ENCODE data around the gene DNAAF8.
A peak's percentile ranks its signal among the peaks of the same experiment; 100 is the strongest.

Gene DNAAF8

DNA sequence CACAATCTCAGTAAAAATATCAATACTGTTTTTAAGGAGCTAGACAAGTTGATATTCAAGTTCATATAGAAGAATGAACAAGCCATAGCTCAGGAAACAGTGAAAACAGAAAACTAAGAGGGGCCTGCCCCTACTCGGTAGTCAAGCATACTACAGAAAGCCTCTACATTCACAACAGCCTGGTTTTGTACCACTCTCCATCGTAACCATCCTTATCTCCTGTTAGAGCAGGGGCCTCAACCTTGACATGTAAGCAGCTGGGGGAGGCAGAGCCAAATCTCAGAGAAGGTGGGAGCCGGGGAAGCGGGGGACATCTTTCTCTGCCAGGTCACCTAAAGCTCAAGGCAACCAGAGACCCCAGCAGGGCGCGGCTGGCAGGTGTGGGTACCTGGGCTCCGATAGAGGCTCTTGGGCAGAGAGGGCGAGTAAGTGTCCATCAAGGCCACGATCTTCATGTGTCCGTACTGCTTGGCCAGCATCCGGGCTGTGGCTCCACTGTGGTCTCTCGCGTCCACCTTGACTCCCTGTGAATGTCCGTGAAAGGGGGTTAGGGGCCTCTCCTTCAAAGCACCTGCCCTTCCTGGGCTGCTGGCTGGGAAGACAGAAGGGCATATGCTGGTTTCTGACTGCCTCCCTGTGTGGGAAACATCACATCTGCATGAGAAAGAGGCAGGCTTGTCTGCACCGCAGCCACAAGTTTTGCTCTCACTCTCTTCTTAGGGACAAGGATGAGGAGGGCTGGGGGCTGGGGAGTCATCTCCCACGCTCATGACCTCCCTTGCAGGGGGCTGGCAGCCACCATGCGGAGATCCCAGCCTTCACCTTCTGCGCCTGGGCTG, 20.5 kb upstream of the DNAAF8 start:
- no peaks in the 10 kb centered on the region for H3K27me3 ChIP-seq (ENCODE audit: control insufficient read depth, insufficient read depth, low read length)
- no peak overlapping the region for H3K9ac ChIP-seq (ENCODE audit: low read length)
- H3K4me1 ChIP-seq (ENCODE audit: control insufficient read depth, insufficient read depth, low read length), result no peaks in the 10 kb centered on the region
- H3K9me3 ChIP-seq (ENCODE audit: control insufficient read depth, low read length), result no peaks in the 10 kb centered on the region
- no peaks in the 10 kb centered on the region for H3K36me3 ChIP-seq (ENCODE audit: control insufficient read depth, insufficient read depth, low read length)
- H3K4me3 ChIP-seq (ENCODE audit: low read length), result no peak overlapping the region

GRCh38 chr16:4714996-4715395, 19.3 kb upstream of the DNAAF8 start:
- Histone ChIP-seq H3K27me3 (ENCODE audit: control insufficient read depth, insufficient read depth, low read length) (no peaks in the 10 kb centered on the region), H3K36me3 (ENCODE audit: control insufficient read depth, insufficient read depth, low read length) (no peaks in the 10 kb centered on the region), H3K9me3 (ENCODE audit: control insufficient read depth, low read length) (no peaks in the 10 kb centered on the region), H3K4me3 (ENCODE audit: low read length) (no peak overlapping the region), H3K9ac (ENCODE audit: low read length) (no peak overlapping the region), H3K4me1 (ENCODE audit: control insufficient read depth, insufficient read depth, low read length) (no peaks in the 10 kb centered on the region)

DNA sequence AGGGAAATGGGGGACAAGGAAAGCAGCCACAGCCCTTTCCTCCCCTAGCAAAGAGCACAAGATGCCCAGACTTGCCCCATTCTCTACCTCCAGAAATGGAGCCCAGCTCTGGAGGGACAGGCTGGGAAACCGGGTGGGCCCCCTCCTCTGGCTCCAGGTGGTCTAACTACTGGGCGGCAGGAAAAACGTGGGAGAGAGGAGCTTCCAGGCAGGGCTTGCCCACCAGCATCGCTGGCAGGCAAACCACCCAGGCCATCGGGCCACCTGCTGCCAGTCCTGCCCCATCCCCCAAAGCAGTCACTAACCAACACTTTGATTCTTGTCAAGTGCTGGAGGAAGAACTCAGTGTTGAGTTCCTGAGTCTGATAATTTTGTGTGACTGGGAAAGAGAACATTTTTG, 15.9 kb upstream of the DNAAF8 start:
- no peaks in the 10 kb centered on the region for H3K27me3 ChIP-seq (ENCODE audit: control insufficient read depth, insufficient read depth, low read length)
- no peaks in the 10 kb centered on the region for H3K4me1 ChIP-seq (ENCODE audit: control insufficient read depth, insufficient read depth, low read length)
- no peak overlapping the region for H3K9ac ChIP-seq (ENCODE audit: low read length)
- H3K4me3 ChIP-seq (ENCODE audit: low read length), result no peak overlapping the region
- H3K36me3 ChIP-seq (ENCODE audit: control insufficient read depth, insufficient read depth, low read length), result no peaks in the 10 kb centered on the region
- no peaks in the 10 kb centered on the region for H3K9me3 ChIP-seq (ENCODE audit: control insufficient read depth, low read length)

DNA sequence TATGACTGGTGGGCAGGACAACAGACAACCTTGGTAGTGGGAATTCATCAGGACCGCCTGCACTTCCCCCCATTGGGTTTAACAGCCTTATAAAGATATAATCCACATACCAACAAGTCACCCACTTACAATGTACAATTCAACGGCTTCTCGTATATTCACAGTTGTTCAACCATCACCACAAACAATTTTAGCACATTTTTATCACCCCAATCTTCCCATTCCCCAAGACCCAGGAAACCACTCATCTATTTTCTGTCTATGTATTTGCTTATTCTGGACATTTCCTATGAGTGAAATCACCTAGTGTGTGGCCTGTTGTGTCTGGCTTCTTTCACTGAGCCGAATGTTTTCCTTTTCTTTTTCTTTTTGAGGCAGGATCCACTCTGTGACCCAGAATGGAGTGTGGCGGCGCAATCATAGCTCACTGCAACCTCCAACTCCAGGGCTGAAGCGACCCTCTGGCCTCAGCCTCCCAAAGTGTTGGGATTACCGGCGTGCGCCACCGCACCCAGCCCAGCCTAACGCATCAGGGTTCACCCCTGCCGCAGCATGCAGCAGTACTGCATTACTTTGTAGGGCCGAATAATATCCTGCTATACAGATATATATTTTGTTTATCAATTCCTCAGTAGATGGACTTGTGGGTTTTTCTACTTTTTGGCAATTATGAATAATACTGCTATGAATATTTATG, 11.1 kb upstream of the DNAAF8 start:
- Histone ChIP-seq H3K4me1 (ENCODE audit: control insufficient read depth, insufficient read depth, low read length) (no peaks in the 10 kb centered on the region), H3K27me3 (ENCODE audit: control insufficient read depth, insufficient read depth, low read length) (no peaks in the 10 kb centered on the region), H3K4me3 (ENCODE audit: low read length) (no peak overlapping the region), H3K36me3 (ENCODE audit: control insufficient read depth, insufficient read depth, low read length) (no peaks in the 10 kb centered on the region), H3K9ac (ENCODE audit: low read length) (no peak overlapping the region), H3K9me3 (ENCODE audit: control insufficient read depth, low read length) (no peaks in the 10 kb centered on the region)

DNA sequence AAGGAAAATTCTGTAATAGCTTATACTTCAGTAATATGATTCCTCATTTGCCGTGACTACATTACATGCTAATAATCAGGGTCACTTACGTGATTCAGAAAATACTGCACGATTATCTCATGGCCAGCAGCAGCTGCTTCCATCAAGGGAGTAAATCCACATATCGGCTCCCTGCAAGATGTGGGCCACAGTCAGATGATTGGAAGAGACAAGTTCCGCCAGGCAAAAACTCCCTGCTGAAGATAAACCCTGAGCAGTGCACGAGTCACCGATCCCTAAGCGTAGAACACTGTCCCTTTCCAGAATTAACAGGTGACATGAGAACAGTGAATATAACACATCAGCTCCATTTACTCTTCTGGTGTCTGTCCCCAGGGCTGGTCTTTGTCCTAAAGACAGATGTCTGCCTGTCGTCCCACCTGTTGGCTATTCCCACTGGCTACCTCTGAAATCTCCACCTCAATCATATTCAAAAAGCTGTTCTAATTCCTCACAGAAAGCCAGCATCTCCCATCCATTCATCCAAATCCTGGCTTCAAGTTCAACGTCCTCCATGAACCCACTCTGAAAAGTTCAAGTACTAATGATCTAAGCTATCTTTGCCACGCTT, 9.6 kb upstream of the DNAAF8 start:
- H3K4me1 ChIP-seq (ENCODE audit: control insufficient read depth, insufficient read depth, low read length), result no peaks in the 10 kb centered on the region
- no peak overlapping the region for H3K9ac ChIP-seq (ENCODE audit: low read length)
- H3K36me3 ChIP-seq (ENCODE audit: control insufficient read depth, insufficient read depth, low read length), result no peaks in the 10 kb centered on the region
- H3K4me3 ChIP-seq (ENCODE audit: low read length), result no peak overlapping the region
- no peaks in the 10 kb centered on the region for H3K27me3 ChIP-seq (ENCODE audit: control insufficient read depth, insufficient read depth, low read length)
- H3K9me3 ChIP-seq (ENCODE audit: control insufficient read depth, low read length), result no peaks in the 10 kb centered on the region

DNA sequence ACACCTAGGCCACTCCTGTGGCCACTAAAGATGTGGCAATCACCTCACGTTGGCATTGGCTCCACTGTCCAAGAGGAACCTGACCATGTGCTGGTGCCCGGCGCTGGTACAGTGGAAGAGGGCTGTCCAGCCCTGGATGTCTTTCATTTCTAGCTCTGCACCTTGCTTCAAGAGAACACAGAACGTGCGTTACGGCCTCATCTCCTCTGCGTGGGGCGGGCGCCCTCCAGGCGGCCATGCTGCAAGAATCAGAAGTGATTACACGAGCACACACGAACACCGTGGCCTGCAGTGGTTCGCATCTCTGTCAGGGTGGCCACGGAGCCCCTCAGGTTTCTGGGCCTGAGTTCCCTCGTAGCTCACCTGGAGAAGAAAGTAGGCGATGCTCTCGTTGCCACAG, 7.7 kb upstream of the DNAAF8 start:
- Histone ChIP-seq H3K9me3 (ENCODE audit: control insufficient read depth, low read length) (no peaks in the 10 kb centered on the region), H3K9ac (ENCODE audit: low read length) (no peak overlapping the region), H3K36me3 (ENCODE audit: control insufficient read depth, insufficient read depth, low read length) (no peaks in the 10 kb centered on the region), H3K4me1 (ENCODE audit: control insufficient read depth, insufficient read depth, low read length) (no peaks in the 10 kb centered on the region), H3K4me3 (ENCODE audit: low read length) (no peak overlapping the region), H3K27me3 (ENCODE audit: control insufficient read depth, insufficient read depth, low read length) (no peaks in the 10 kb centered on the region)

DNA sequence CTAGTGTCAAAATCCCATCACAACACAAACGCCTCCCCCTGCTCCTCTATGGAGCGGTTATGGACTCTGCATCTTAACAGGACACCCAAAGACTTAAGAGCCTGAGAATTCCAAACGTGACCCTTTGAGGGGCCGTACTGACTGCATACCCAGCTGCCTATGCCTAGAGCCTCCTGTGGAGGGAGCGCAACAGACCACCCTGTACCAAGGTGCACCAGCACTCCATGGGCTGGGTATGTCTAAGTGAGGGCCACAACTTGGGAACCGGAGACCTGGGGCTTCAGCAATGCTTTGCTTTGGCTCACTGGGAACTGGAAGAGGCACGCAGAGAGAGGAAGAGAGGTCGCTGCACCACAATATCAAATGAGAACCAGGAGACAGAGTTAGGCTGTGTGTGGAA, 5.7 kb upstream of the DNAAF8 start:
- Histone ChIP-seq H3K4me1 (ENCODE audit: control insufficient read depth, insufficient read depth, low read length) (no peaks in the 10 kb centered on the region), H3K36me3 (ENCODE audit: control insufficient read depth, insufficient read depth, low read length) (no peaks in the 10 kb centered on the region), H3K27me3 (ENCODE audit: control insufficient read depth, insufficient read depth, low read length) (no peaks in the 10 kb centered on the region), H3K9me3 (ENCODE audit: control insufficient read depth, low read length) (no peaks in the 10 kb centered on the region), H3K9ac (ENCODE audit: low read length) (no peak overlapping the region), H3K4me3 (ENCODE audit: low read length) (no peak overlapping the region)

GRCh38 chr16:4729876-4730275, 4.5 kb upstream of the DNAAF8 start:
- Histone ChIP-seq H3K4me1 (ENCODE audit: control insufficient read depth, insufficient read depth, low read length) (peaks cover under 1% of the 10 kb centered on the region), H3K4me3 (ENCODE audit: low read length) (no peak overlapping the region), H3K36me3 (ENCODE audit: control insufficient read depth, insufficient read depth, low read length) (no peaks in the 10 kb centered on the region), H3K9me3 (ENCODE audit: control insufficient read depth, low read length) (no peaks in the 10 kb centered on the region), H3K9ac (ENCODE audit: low read length) (no peak overlapping the region), H3K27me3 (ENCODE audit: control insufficient read depth, insufficient read depth, low read length) (no peaks in the 10 kb centered on the region)

DNA sequence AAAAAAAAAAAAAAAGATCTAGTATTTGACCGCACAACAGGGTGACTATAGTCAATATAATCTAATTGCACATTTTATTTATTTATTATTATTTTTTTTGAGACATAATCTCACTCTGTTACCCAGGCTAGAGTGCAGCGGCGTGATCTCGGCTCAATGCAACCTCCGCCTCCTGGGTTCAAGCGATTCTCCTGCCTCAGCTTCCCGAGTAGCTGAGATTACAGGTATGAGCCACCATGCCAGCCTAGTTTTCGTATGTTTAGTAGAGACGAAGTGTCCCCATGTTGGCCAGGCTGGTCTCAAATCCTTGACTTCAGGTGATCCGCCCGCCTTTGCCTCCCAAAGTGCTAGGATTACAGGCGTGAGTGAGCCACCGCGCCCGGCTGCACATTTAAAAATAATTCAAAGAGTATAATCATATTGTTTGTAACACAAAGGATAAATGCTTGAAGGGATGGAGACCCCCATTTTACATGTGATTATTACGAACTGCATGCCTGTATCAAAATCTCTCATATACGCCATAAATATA, 1.1 kb upstream of the DNAAF8 start:
- no peaks in the 10 kb centered on the region for H3K36me3 ChIP-seq (ENCODE audit: control insufficient read depth, insufficient read depth, low read length)
- no peaks in the 10 kb centered on the region for H3K9me3 ChIP-seq (ENCODE audit: control insufficient read depth, low read length)
- no peaks in the 10 kb centered on the region for H3K27me3 ChIP-seq (ENCODE audit: control insufficient read depth, insufficient read depth, low read length)
- H3K9ac ChIP-seq (ENCODE audit: low read length), result peak overlapping the region; percentile 71
- H3K4me1 ChIP-seq (ENCODE audit: control insufficient read depth, insufficient read depth, low read length), result peaks cover 6% of the 10 kb centered on the region
- H3K4me3 ChIP-seq (ENCODE audit: low read length), result peak overlapping the region; percentile 98

- H3K9me3 ChIP-seq (ENCODE audit: control insufficient read depth, low read length), result no peaks in the 10 kb centered on the region
- H3K36me3 ChIP-seq (ENCODE audit: control insufficient read depth, insufficient read depth, low read length), result no peaks in the 10 kb centered on the region
- no peaks in the 10 kb centered on the region for H3K27me3 ChIP-seq (ENCODE audit: control insufficient read depth, insufficient read depth, low read length)
- peak overlapping the region; percentile 71 for H3K9ac ChIP-seq (ENCODE audit: low read length)
- H3K4me1 ChIP-seq (ENCODE audit: control insufficient read depth, insufficient read depth, low read length), result peaks cover 6% of the 10 kb centered on the region
- H3K4me3 ChIP-seq (ENCODE audit: low read length), result peak overlapping the region; percentile 98
Measured at GRCh38 chr16:4733747-4734062, 632 bp upstream of the DNAAF8 start.

DNA sequence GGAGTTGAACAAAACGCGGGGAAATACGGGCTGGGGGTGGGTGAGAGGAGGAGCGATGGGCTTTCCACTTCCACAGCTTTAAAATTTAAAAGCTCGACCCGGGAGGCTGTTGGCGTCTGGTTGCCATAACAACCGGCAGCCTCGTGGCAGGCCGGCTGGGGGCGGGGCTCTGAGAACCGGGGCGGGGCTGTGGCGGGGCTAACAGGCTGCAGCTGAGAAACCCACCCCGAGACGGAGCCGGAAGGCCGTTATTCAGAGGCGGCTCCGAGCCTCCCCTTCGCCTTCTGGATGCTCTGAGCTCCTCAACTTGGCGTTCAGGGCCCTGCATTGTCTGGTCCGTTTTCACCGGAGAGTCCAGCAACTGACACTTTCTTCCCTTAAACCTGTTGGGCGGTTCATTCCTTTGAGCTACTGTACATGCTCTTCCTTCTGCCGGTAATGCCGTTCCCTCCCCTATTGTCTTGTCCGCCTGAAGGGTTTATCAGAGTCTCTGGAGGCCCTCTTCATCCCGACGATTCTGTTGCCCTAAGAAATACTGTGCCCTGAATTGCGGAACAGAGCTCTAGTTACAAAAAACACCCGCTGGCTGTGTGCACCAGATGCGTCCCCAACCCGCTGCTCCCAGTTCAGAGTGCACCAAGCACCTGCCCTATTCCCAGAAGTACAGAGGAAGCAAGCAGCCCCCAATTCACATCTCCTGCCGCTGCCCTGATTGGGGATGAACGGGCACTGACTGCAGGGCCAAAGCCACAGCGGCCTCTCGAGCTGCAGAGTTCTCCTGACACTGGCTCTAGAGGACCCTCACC, 596 bp downstream of the DNAAF8 start:
- peak overlapping the region; percentile 98 for H3K4me3 ChIP-seq (ENCODE audit: low read length)
- peaks cover 6% of the 10 kb centered on the region for H3K4me1 ChIP-seq (ENCODE audit: control insufficient read depth, insufficient read depth, low read length)
- H3K27me3 ChIP-seq (ENCODE audit: control insufficient read depth, insufficient read depth, low read length), result no peaks in the 10 kb centered on the region
- no peaks in the 10 kb centered on the region for H3K9me3 ChIP-seq (ENCODE audit: control insufficient read depth, low read length)
- H3K9ac ChIP-seq (ENCODE audit: low read length), result peak overlapping the region; percentile 5
- H3K36me3 ChIP-seq (ENCODE audit: control insufficient read depth, insufficient read depth, low read length), result no peaks in the 10 kb centered on the region

Measured in mucosa of stomach (tissue), 1 donor.